ENCODE measurements around the gene PKIG. TPM values are rescaled to one million over a fixed set of nuclear protein-coding genes. Genes with fewer than 3 reads are reported as not detected.

The PKIG gene
- total and polyA plus RNA-seq, 2 of the 8 experiments (the other 6 are each of a cell fraction or from before 2014, with no cell fraction given): 26.7 to 34.3 TPM

DNA sequence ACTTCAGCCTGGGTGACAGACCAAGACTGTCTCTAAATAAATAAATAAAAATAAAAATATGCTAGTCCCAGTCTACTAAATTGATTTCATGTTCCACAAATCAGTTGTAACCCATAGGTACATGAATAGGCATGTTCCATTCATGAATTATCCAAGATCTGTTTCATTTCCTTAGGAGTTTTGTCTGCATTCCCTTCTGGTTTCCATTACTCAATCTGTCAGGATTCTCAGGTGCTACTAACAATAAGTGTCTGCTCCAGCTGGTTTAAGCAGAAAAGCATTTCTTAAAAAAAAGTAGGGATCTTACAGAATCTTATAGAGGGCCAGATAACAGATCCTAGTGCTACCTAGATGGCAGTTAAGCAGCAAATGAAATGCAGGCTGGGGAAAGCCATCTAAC is 15.6 kb upstream of the PKIG start (continued):
- no peak for TF ChIP-seq NANOG (IDR thresholded peaks at IDR 0.05; ENCODE audit: insufficient read depth, low read depth, low read length, poor library complexity, severe bottlenecking)
- no peak for TF ChIP-seq KDM4A (IDR thresholded peaks at IDR 0.05; ENCODE audit: low read depth, low read length, severe bottlenecking)
- TF ChIP-seq, protein P1, sequence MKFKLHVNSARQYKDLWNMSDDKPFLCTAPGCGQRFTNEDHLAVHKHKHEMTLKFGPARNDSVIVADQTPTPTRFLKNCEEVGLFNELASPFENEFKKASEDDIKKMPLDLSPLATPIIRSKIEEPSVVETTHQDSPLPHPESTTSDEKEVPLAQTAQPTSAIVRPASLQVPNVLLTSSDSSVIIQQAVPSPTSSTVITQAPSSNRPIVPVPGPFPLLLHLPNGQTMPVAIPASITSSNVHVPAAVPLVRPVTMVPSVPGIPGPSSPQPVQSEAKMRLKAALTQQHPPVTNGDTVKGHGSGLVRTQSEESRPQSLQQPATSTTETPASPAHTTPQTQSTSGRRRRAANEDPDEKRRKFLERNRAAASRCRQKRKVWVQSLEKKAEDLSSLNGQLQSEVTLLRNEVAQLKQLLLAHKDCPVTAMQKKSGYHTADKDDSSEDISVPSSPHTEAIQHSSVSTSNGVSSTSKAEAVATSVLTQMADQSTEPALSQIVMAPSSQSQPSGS (IDR thresholded peaks at IDR 0.05; ENCODE audit: low read length): no peak
- TF ChIP-seq BACH1 (IDR thresholded peaks at IDR 0.05; ENCODE audit: low read length): no peak
- no peak for TF ChIP-seq TAF7 (optimal IDR thresholded peaks at IDR 0.05; ENCODE audit: borderline replicate concordance, low read depth, low read length)
- no peak for TF ChIP-seq BCL11A (IDR thresholded peaks at IDR 0.05; ENCODE audit: low read depth in 2 of 2, low read length in 2 of 2)
